ENCODE results near the gene ACVR1B.
"Not testable (repeated sequence)": the region's sequence is repeated elsewhere in the genome, so short reads cannot be mapped to it uniquely, and the experiment has no call there.

Gene ACVR1B

DNA sequence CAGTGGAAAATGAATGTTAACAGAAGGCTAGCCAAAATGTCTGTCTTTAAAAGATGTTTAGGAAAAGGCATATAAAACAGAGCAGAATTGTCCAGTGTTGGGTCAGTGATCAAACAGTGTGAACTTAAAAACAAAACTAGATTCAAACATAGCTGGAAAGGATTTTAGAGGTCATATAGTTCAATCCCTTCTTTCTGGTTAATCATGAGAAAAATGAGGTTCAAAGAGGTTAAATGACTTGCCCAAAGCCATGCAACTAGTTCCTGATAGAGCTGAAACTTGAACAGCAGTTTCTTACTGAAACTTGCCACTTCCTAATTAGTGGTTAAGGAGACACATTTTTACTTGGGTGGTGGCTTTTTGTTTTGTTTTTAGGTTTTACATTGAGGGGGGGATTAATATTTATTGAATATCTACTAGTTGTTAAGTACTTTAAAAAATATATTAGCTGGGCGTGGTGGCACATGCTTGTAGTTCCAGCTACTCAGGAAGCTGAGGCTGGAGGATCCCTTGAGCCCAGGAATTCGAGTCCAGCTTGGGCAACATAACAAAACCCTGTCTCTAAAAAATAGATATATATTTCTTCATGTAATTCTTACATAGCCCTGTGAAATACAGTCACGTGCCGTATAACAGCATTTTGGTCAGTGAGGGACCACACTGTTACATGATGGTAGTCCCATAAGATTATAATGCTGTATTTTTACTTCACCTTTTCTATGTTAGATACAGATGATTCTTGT is 20.4 kb downstream of the ACVR1B start:
- peak; percentile 50 to 74 (median 62) for DNase-seq

DNA sequence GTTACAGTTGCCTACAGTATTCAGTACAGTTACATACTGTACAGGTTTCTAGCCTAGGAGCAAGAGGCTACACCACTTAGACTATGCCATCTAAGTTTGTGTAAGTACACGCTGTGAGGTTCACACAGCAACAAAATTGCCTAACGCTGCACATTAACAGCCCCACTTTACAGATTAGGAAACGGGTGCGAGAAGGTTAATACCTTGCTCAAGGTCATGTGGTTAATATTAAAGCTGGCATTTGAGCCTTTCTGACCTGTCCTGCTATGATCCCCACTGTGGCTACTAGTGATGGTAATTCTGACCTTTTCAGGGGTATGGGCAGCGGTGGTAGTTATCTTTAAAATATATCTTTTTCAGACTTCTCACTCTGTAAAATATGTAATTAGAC is 20.9 kb downstream of the ACVR1B start:
- DNase-seq, result no peak

DNA sequence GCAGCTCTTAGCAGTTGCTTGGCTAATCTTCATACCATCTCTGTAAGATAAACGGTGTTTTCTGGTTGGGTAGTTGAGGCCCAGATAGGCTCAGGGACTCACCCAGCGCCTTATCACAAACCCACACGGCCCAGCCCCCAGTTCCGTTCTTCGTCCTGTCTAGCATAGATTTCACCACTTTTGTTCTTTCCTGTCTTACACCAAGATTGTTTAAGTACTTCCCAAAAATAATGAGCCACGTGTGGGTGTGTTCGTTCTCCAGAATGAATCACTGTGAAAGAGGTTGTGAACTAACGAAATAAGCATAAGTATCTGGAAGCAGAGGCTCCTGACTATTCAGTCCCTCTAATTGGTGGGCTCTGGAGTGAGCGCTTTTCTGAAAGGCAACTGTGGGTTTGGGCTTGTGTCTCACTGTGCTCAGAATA is 21.4 kb downstream of the ACVR1B start:
- peak; percentile 91 to 99 (median 97) for DNase-seq

DNA sequence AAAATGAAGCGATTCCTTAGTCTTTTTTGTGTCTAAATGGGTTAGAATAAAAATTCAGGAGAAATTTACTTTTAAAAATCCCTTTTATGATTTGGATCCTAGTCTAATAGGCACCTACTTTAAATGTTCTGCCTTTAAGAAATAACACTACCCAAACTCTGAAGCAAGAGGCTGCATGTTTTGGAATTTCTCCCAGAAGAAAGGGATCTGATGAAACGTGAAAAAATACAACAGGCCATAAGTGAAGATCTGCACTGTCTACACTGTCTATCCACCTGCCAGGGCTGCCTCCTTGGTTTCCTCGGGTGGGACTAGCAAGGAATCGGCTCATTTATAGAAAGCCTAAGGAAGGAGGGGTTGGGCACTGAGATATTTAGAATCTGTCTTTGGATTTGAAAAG is 22.1 kb downstream of the ACVR1B start:
- DNase-seq, result no peak

DNA sequence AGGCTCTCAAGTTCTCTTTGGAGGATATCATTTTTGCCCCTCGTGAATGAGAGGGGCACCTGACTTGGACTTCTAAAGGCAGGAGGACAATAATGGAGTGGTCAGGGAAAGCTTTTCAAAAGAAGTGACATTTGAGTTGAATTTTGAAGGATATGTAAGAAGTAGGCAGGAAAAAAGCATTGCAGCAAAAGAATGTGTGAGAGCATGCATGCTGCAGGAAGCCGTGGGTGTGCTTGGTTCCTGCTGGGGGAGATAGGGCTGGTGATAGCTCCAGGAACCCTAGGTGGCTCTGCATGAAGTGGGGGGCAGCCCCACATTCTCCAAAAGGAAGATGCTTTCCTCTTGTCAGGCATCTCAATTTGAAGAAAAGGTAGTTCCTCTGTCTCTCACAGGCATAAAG is 23.1 kb downstream of the ACVR1B start:
- peak in 2 of 3 donors; percentile 40 to 51 for DNase-seq

DNA sequence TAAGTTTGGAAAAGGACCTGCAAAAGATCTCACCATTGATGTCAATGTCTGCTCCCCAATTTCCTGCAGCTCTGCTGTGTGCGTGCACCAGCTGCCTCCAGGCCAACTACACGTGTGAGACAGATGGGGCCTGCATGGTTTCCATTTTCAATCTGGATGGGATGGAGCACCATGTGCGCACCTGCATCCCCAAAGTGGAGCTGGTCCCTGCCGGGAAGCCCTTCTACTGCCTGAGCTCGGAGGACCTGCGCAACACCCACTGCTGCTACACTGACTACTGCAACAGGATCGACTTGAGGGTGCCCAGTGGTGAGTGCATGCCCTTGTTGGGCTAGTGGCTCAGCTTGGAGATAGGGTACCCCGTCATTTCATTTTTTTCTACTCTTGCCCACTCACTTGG is 23.7 kb downstream of the ACVR1B start:
- no peak for DNase-seq

DNA sequence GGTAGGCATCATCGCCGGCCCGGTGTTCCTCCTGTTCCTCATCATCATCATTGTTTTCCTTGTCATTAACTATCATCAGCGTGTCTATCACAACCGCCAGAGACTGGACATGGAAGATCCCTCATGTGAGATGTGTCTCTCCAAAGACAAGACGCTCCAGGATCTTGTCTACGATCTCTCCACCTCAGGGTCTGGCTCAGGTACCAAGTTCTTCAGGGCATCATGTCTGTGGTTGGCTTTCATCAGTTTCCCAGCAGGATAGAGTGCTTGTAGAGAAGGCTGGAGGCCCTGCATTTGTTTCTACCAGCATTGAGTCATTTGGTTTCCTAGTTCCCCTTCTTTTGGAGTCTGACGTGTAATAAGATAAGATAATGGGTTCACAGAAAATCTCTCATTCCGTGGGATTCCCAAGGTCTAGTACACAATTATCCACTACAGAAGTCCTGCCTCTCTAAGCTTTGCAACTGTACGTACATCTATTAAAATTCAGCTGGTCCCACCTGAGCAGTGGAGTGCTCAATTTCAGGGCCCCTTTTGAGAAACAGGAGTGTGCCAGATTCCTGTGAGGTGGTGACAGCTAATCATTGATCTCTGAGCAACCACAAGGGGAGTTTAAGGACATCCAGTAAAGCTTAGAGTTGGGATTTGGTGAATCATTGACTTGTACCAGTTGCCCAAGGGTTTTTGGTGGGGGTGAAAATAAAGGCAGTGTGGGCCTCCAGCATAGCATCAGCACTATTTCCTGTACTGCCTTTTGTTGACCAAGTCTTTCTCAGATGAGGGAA is 25.1 kb downstream of the ACVR1B start:
- DNase-seq, result peak; percentile 60 to 77 (median 72)

DNA sequence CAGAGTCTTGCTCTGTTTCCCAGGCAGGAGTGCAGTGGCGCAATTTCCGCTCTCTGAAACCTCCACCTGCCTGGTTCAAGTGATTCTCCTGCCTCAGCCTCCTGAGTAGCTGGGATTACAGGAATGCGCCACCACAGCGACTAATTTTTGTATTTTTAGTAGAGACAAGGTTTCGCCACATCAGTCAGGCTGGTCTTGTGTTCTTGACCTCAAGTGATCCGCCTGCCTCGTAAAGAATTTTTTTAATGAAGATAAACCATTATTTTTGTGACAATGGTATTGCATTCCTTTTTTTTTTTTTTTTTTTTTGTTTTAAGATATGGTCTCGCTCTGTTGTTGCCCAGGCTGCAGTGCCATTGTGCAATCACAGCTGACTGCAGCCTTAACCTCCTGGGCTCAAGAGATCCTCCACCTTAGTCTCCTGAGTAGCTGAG is 25.8 kb downstream of the ACVR1B start:
- no peak for DNase-seq

DNA sequence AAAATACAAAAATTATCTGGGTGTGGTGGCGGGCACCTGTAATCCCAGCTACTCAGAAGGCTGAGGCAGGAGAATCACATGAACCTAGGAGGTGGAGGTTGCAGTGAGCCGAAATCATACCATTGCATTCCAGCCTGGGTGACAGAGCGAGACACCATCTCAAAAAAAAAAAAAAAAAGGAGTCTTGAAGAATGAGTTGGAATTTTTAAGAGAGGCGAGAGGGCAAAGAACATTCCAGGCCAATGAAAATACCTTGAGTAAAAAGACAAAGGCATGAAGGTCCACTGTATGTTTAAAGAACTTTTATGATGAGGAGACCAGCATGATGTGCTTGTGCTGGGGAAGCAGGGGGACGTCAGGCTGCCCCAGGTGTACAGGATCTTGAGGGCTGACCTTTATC is 27.8 kb downstream of the ACVR1B start:
- not testable (repeated sequence) for DNase-seq

DNA sequence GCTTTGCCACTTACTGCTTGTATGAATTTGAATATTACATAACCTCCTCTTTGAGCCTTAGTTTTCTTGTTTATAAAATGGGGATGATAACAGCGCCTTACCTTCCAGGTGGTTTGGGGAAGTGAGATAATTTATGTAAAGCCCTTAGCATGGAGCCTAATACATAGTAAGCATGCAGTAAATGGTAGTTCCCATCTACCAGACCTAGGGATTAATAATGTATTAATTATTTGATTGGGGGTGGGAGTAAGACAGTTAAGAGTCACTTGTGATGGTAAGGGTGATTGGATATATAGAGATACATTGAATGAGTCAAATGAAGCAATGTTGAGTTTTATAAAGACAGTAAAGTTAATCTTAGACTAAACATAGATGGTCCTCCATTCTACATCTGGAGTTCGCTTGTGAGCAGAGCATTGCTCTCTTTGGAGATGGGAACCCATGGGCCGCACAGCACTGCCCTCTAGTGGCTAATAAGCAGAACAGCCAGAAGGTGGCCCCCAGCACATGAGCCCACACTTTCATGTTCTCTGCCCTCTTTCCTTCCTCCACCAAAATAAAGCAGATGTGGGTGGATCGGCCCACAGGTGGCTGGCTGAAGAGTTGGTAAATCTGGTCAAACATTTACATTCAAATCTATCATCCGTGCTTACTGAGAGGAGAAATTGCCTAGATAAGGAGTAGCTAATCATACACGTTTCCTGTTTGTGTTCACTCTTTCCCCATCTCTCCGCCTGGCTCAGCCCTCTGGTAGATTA is 28.7 kb downstream of the ACVR1B start:
- DNase-seq, result peak; percentile 75 to 86 (median 82)

DNA sequence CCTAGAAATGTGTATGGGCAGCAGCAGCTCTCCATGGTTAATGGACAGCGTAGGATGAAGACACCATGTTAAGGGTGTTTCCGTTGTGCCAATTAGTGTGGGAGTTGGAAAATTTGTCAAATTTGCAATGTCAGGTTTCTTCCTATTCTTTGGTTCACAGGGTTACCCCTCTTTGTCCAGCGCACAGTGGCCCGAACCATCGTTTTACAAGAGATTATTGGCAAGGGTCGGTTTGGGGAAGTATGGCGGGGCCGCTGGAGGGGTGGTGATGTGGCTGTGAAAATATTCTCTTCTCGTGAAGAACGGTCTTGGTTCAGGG is 29.3 kb downstream of the ACVR1B start:
- DNase-seq, result peak in 1 of 3 donors; percentile 39

DNA sequence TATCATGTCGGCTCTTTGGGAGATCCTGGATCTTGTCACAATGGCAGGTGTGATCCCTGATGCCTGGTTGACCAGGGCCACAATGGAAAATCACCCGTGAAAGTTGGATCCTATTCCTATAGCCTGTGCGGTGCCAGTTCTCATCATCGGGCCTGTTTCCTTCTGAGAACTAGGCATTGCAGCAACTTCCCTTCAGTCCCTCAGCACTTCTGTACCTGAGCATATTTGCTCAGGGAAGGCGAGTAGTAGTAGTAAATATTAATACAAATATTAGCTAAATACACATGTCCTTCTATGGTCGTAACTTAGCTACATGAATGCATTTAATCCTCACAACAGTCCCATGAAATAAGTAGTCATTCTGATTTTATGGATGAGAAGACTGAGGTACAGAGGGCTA is 33.2 kb downstream of the ACVR1B start:
- no peak for DNase-seq

DNA sequence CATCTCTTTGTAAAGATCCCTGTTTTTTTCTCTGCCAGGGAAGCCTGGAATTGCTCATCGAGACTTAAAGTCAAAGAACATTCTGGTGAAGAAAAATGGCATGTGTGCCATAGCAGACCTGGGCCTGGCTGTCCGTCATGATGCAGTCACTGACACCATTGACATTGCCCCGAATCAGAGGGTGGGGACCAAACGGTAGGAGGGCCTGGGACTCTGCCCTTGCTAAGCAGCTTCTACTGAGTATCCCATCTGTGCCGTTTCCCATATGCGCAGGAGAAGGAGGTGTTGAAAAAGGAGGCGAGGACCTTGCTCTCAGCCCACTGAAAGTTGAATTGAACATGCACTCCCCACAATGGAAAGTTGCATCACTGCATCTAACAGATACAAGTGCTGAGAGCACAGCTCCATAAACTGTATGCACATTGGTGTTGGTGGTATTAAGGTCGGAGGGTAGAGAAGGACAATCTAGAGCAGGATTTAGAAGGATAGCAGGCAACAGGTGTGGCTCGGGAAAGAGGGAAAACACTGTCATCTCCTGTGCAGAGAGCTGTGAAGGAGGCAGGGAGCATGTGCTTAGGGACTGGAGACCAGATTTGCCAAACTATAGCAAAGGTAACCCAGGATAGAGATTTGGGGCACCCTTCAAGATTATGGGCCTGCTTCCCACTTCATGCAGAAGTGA is 33.8 kb downstream of the ACVR1B start:
- DNase-seq, result no peak

DNA sequence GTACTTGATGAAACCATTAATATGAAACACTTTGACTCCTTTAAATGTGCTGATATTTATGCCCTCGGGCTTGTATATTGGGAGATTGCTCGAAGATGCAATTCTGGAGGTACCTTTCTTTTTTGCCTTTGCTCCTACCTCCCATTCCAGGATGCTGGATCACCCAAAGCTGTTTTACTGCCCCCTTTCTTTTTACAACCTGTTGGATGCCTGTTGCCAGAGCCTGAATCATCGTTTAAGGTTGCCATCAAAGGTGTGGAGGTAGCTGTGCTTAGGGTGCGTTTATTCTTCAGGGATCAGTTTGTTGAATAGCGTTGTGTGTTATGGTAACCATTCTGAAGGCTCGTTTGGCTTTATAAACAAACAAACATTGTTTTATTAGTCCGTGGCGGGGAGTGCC is 35.3 kb downstream of the ACVR1B start:
- DNase-seq, result no peak

DNA sequence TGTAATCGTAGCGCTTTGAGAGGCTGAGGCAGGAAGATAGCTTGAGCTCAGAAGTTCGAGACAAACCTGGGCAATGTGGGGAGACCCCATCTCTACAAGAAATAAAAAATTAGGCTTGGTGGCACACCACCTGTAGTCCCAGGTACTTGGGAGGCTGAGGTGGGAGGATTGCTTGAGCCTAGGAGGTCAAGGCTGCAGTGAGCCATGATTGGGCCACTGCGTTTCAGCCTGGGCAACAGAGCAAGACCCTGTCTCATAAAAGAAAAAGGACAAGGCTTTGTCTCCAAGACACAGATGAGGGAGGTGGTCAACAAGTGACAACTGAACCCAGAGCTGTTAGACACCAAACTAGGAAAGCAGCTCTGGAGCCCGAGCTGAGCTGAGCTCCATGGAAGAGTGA is 40.7 kb downstream of the ACVR1B start:
- DNase-seq, result no peak

DNA sequence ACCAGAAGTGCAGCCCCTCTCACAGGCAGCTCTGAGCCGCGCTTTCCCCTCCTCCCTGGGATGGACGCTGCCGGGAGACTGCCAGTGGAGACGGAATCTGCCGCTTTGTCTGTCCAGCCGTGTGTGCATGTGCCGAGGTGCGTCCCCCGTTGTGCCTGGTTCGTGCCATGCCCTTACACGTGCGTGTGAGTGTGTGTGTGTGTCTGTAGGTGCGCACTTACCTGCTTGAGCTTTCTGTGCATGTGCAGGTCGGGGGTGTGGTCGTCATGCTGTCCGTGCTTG is 43.0 kb downstream of the ACVR1B start:
- DNase-seq, result no peak

DNA sequence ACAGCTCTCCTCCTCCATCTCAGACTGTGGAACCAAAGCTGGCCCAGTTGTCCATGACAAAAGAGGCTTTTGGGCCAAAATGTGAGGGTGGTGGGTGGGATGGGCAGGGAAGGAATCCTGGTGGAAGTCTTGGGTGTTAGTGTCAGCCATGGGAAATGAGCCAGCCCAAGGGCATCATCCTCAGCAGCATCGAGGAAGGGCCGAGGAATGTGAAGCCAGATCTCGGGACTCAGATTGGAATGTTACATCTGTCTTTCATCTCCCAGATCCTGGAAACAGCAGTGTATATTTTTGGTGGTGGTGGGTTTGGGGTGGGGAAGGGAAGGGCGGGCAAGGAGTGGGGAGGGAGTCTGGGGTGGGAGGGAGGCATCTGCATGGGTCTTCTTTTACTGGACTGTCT is 43.5 kb downstream of the ACVR1B start:
- no peak for DNase-seq

DNA sequence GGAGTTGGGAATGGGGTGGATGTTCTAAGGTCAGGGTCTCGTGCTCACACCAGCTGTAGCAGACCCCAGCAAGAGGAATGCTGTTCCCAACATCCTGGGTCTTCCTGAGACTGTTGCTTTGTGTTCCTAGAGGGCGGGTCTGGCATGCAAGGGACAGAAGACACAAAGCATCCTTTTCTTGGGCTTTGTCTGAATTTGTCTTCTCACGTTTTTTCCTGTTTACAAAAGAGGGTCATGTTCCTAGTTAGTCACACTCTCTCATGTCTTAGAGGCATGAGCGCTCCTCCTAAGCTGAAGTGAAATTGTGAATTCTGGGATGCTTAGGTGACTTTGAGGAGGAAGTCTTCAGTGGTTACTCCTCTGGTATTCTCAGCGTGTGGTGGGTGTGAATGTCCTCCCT is 45.6 kb downstream of the ACVR1B start:
- no peak for DNase-seq

DNA sequence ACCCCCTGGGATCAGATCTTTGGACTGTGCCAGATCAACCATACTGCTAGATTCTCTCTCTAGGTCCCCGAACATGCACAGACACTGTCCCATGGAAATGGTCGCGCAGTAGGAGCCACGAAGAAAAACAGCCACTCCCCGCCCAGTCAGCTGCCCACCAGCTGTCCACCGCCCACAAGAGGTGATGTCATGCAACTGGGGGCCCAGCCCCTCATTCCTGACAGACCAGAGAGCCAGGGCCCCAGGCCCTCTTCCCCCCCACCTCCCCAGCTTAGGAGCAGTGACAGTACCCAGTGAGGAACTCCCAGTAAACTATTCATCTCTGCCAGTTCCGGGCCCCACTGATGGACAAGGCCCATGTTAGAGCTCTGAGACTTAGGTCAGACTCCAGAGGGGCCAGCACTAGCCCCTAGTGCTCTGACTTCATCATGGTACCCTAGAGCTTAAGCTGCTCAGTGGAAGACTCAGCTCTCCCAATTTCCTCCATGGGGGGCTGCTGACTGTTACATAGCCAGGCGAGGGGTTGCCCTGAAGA is 51.6 kb downstream of the ACVR1B start:
- DNase-seq, result no peak

DNA sequence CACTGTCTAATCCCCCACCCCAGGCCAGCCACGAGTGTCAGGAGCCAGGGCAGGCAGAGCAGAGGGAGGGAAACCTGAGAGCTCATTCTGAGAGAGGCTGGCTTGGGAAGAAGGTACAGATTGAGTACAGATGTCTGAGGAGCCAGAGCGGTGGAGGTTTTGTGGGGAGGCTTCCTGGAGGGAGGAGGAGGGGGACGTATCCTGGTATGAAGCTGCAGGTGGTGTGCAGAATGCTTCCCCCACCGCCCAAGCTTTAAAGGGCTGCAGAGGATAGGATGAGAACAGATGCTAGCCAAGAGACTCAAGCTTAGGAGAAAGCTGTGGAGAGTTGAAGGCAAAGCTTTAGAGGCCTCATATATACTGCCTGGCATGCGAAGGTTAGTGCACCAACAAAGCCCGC is 52.1 kb downstream of the ACVR1B start:
- no peak for DNase-seq

DNA sequence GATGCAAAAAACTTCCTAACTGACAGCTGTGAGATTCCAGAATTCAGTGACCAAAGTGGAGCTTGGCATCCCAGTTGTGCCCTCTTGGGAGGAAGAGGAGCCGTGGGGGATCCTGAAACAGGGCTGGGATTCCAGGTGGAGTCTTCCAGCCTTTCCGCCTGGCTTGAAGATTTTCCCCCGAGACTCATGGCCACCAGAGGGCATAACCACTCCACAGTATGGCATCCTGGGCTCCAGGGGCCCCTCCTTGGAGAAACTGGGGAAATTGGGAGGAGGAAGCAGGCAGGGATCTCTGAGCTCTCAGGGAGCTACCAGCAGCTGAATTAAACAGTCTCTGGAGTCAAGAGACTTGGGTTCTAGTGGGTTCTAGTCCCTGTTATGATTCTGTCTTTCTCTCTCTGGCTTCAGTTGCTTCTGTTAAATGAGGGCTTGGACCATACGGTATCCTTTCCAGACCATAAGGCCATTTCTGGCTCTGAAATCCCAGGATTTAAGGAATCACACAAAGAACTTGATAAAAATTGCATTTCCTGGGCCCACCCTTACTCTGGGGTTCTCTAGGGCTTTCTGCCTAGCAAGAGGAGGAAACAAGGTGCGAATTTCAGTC is 52.6 kb downstream of the ACVR1B start:
- DNase-seq, result peak; percentile 73 to 81 (median 73)

DNA sequence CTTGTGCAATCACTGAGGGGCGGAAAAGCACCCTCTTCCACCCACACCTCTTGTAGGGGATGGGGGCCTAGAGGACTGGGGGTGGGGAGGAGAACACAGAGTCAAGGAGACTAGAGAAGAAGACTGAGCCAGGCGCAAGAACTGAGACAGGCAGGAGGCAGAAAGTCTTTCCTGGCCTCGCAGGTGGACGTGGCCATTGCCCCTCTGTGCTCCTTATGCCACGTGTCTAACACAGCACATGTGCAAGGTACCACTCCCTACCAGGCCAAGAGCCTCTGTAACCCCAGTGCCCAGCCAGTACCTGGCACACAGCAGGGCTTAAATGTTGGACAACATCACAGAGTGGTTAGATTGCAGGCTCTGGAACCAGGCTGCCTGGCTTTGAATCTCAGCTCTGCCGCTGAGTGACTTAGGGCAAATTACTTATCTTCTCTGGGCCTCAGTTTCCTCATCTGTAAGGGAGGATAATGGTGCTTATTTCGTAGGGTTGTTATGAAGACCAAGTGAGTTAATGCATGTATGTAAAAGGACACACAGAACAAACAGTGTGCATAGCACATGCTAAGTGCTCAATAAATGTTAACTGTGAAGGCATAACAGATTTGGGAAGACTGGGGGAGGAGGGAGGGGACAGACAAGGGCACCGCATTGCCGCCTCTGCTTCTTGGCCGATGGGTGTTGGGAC is 53.9 kb downstream of the ACVR1B start:
- DNase-seq, result no peak
